CD4-positive, alpha-beta T cell (primary cell): Measurements from ENCODE around the gene CAMSAP2. TPM values are rescaled to one million over a fixed set of nuclear protein-coding genes. Genes with fewer than 3 reads are reported as not detected.
"Not testable (repeated sequence)": the region's sequence is repeated elsewhere in the genome, so short reads cannot be mapped to it uniquely, and the experiment has no call there.

ENCODE experiments used
- ATAC-seq: fragments of 200-7000 bp; cut with Tn5 transposase; one replicate; pipeline ENCODE4 v1.10.0; 2022; ENCODE audit warnings: mild to moderate bottlenecking; ENCODE audit not compliant: poor library complexity
- CTCF ChIA-PET: fragments of 350-600 bp; sonication (Branson Sonifier 250); formaldehyde crosslinking; loops from one replicate; lab custom pipeline; 2021; ENCODE audit warnings: antibody characterized with exemption, inconsistent platforms; lab: Charles Lee
- POLR2A ChIA-PET: fragments of 350-600 bp; sonication (Branson Sonifier 250); formaldehyde crosslinking; loops from one replicate; lab custom pipeline; 2021; ENCODE audit warnings: antibody characterized with exemption, inconsistent platforms; lab: Charles Lee
- DNase-seq, 14 experiments: peaks; one replicate each; pipeline ENCODE4 v3.0.0-alpha.2; 2013 to 2020; ENCODE audit warnings: mixed read lengths in 2 of 14
- H3K27ac ChIP-seq, 2 donors: one replicate each; pipeline versions ENCODE4 v1.5.1 to v1.7.0; 2013; ENCODE audit warnings: low read length in 2 of 2, low read depth in 1 of 2, mild to moderate bottlenecking in 1 of 2
- H3K27me3 ChIP-seq, 2 experiments: 1 replicate in 1 of 2; 2 replicates in 1 of 2; pipeline versions ENCODE4 v1.6.1 to v1.7.0; 2013; ENCODE audit warnings: low read length in 2 of 2, control low read depth in 1 of 2, mild to moderate bottlenecking in 1 of 2, moderate library complexity in 1 of 2; ENCODE audit not compliant: insufficient read depth in 2 of 2, control insufficient read depth in 1 of 2
- H3K36me3 ChIP-seq: one replicate; pipeline ENCODE4 v1.6.1; 2013; ENCODE audit warnings: low read length, control low read depth; ENCODE audit not compliant: insufficient read depth
- H3K4me1 ChIP-seq: one replicate; pipeline ENCODE4 v1.6.1; 2013; ENCODE audit warnings: low read length, control low read depth; ENCODE audit not compliant: insufficient read depth
- H3K4me3 ChIP-seq: one replicate; pipeline ENCODE4 v1.5.1; 2013; ENCODE audit warnings: mild to moderate bottlenecking, low read length, moderate library complexity
- H3K9me3 ChIP-seq, 2 experiments: 1 replicate in 1 of 2; 2 replicates in 1 of 2; pipeline versions ENCODE4 v1.6.1 to v1.7.0; 2013; ENCODE audit warnings: low read length in 2 of 2, mild to moderate bottlenecking in 2 of 2, control low read depth in 1 of 2, moderate library complexity in 1 of 2; ENCODE audit not compliant: control insufficient read depth in 1 of 2, insufficient read depth in 1 of 2
- H3K27ac Mint-ChIP-seq: one replicate; pipeline ENCODE4 v1.8.0; 2020; ENCODE audit warnings: mixed read lengths
- H3K27me3 Mint-ChIP-seq: one replicate; pipeline ENCODE4 v1.8.0; 2021; ENCODE audit warnings: mixed read lengths
- H3K36me3 Mint-ChIP-seq: one replicate; pipeline ENCODE4 v1.8.0; 2021; ENCODE audit warnings: low read depth, mixed read lengths
- H3K4me1 Mint-ChIP-seq: one replicate; pipeline ENCODE4 v1.8.0; 2021; ENCODE audit warnings: low read depth, mixed read lengths
- H3K4me3 Mint-ChIP-seq: one replicate; pipeline ENCODE4 v1.8.0; 2020; ENCODE audit warnings: mild to moderate bottlenecking, mixed read lengths
- H3K9me3 Mint-ChIP-seq: one replicate; pipeline ENCODE4 v1.8.0; 2020; ENCODE audit warnings: mixed read lengths
- intact Hi-C, 2 experiments: fragments of 100-400 bp; cut with DNase I in 1 of 2; cut with micrococcal nuclease in 1 of 2; formaldehyde crosslinking; loops; one replicate each; pipeline versions ENCODE4 v1.15.1 to v1.9.0; 2023 to 2025; cut with DNase I, micrococcal nuclease
- total RNA-seq, 174 experiments: library from RNA in 2 of 174; stranded (reverse) in 2 of 174; gene quantifications; one replicate each; pipeline ENCODE4 v1.2.3 and lab custom pipeline; 2021 to 2026
- TF ChIP-seq, protein P1 (sequence below): fragments of 200-600 bp; IDR thresholded peaks from one replicate; pipeline ENCODE4 v1.8.0; 2022; ENCODE audit warnings: antibody characterized with exemption, mild to moderate bottlenecking

Gene CAMSAP2
- total RNA-seq, 2 experiments from 2014 or later: 4.4 to 5.7 TPM

DNA sequence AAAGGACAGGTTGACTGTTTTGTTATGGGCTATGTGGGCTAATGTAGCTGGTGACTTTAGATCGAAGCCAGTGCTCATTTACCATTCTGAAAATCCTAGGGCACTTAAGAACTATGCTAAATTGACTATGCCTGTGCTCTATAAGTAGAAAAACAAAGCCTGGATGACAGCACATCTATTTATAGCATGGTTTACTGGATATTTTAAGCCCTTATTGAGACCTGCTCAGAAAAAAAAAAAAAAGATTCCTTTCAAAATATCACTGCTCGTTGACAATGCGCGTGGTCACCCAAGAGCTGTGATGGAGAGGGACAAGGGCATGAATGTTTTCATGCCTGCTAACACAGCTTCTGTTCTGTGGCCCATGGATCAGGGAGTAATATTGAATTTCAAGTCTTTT, 48.1 kb downstream of the CAMSAP2 start:
- Mint-ChIP-seq H3K9me3 (peaks cover 4% of the 10 kb centered on the region), H3K4me3 (no peak overlapping the region), H3K4me1 (no peaks in the 10 kb centered on the region), H3K27ac (no peak overlapping the region), H3K36me3 (peaks cover 46% of the 10 kb centered on the region), H3K27me3 (no peaks in the 10 kb centered on the region)
- H3K9me3 ChIP-seq: peaks cover 0 to 5% of the 10 kb centered on the region in 2 experiments
- intact Hi-C loops: no loop called here
- H3K27ac ChIP-seq: no peak overlapping the region
- no peaks in the 10 kb centered on the region for H3K27me3 ChIP-seq
- ATAC-seq (no peak), DNase-seq (no peak)
- no peaks in the 10 kb centered on the region for H3K36me3 ChIP-seq
- TF ChIP-seq, protein P1, sequence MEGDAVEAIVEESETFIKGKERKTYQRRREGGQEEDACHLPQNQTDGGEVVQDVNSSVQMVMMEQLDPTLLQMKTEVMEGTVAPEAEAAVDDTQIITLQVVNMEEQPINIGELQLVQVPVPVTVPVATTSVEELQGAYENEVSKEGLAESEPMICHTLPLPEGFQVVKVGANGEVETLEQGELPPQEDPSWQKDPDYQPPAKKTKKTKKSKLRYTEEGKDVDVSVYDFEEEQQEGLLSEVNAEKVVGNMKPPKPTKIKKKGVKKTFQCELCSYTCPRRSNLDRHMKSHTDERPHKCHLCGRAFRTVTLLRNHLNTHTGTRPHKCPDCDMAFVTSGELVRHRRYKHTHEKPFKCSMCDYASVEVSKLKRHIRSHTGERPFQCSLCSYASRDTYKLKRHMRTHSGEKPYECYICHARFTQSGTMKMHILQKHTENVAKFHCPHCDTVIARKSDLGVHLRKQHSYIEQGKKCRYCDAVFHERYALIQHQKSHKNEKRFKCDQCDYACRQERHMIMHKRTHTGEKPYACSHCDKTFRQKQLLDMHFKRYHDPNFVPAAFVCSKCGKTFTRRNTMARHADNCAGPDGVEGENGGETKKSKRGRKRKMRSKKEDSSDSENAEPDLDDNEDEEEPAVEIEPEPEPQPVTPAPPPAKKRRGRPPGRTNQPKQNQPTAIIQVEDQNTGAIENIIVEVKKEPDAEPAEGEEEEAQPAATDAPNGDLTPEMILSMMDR: no peak
- H3K4me1 ChIP-seq: no peaks in the 10 kb centered on the region
- ChIA-PET POLR2A (no interaction called here), CTCF (no interaction called here)
- H3K4me3 ChIP-seq: no peak overlapping the region

DNA sequence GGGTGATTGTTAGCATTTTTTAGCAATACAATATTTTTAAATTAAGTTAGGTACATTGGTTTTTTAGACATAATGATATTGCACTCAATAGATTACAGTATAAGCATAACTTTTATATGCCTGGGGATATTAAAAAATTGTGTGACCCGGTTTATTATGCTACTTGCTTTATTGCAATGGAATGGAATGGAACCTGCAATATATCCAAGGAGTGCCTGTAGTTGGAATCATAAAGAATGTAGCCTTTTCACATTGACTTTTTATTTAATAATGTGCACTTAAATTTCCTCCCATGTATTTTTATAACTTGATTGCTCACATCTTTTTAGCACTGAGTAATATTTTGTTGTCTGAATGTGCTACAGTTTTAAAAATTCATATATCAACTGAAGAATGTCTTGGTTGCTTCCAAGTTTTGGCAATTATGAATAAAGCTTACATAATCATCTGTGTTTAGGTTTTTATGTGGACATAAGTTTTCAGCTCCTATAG, 49.2 kb downstream of the CAMSAP2 start:
- H3K27ac Mint-ChIP-seq: no peak overlapping the region
- peaks cover 1 to 4% of the 10 kb centered on the region in 2 experiments for H3K9me3 ChIP-seq
- no peak for DNase-seq
- H3K4me1 ChIP-seq: no peaks in the 10 kb centered on the region
- no peaks in the 10 kb centered on the region for H3K27me3 Mint-ChIP-seq
- no peak overlapping the region for H3K27ac ChIP-seq
- H3K4me3 Mint-ChIP-seq: no peak overlapping the region
- TF ChIP-seq, protein P1: no peak
- peaks cover 35% of the 10 kb centered on the region for H3K36me3 Mint-ChIP-seq
- H3K36me3 ChIP-seq: no peaks in the 10 kb centered on the region
- no peaks in the 10 kb centered on the region for H3K27me3 ChIP-seq
- POLR2A ChIA-PET: no interaction called here
- H3K9me3 Mint-ChIP-seq: peaks cover 2% of the 10 kb centered on the region
- no peak overlapping the region for H3K4me3 ChIP-seq
- intact Hi-C loops: no loop called here
- ATAC-seq: no peak
- H3K4me1 Mint-ChIP-seq: no peaks in the 10 kb centered on the region
- CTCF ChIA-PET: no interaction called here

DNA sequence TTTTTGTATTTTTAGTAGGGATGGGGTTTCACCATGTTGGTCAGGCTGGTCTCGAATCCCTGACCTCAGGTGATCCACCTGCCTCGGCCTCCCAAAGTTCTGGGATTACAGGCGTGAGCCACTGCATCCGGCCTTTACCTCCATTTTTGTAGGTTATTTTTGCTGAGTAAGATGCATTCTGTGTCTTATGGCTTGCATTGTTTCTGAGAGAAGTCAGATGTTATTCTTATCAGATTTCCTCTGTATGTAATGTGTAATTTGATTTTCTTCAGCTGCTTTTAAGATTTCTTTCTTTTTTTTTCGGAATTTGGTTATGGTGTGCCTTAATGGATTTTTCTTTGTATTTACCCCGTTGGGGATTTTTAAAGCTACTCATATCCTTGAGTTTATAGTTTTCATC, 52.3 kb downstream of the CAMSAP2 start:
- POLR2A ChIA-PET: not testable (repeated sequence)

DNA sequence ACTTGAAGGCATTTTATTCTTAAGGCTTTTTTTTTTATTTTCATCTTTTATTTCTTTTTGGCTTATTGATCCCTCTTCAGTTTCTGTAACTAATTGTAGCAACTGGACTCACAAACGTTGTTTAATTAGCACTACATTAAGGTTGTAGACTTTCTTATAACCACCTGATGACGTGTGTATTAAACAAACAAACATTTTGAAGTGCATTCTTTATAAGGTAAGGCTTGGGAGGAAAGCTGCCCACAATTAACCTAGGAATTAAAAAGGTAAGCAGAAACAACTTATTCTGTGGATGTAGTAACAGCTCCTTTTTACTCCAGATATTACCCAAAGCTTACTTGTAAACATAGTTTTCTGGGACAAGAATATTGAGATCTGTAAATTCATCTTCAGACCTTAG, 55.0 kb downstream of the CAMSAP2 start:
- Histone ChIP-seq H3K27me3 (no peaks in the 10 kb centered on the region), H3K4me1 (no peaks in the 10 kb centered on the region), H3K4me3 (no peak overlapping the region), H3K27ac (no peak overlapping the region), H3K36me3 (no peaks in the 10 kb centered on the region), H3K9me3 (peaks cover 0 to 4% of the 10 kb centered on the region in 2 experiments)
- intact Hi-C loops: no loop called here
- H3K27ac Mint-ChIP-seq: no peak overlapping the region
- ChIA-PET CTCF (interaction anchor here (0.5 kb wide), 1 partner anchor 199 kb away, joined by 5 read pairs; no protein-coding TSS in a partner anchor), POLR2A (interaction anchor here (0.9 kb wide), 1 partner anchor 235 kb away, joined by 4 read pairs; no protein-coding TSS in a partner anchor)
- TF ChIP-seq, protein P1: no peak
- H3K27me3 Mint-ChIP-seq: no peaks in the 10 kb centered on the region
- ATAC-seq (no peak), DNase-seq (no peak)
- H3K9me3 Mint-ChIP-seq: peaks cover 2% of the 10 kb centered on the region
- no peaks in the 10 kb centered on the region for H3K4me1 Mint-ChIP-seq
- no peak overlapping the region for H3K4me3 Mint-ChIP-seq
- peaks cover 13% of the 10 kb centered on the region for H3K36me3 Mint-ChIP-seq

More for the DNA sequence above, 52.3 kb downstream of the CAMSAP2 start:
- H3K4me1 ChIP-seq, H3K9me3 Mint-ChIP-seq, DNase-seq, H3K4me3 ChIP-seq, H3K27me3 ChIP-seq, H3K4me3 Mint-ChIP-seq, H3K27me3 Mint-ChIP-seq, H3K36me3 ChIP-seq, H3K4me1 Mint-ChIP-seq, ATAC-seq, intact Hi-C loops, H3K27ac ChIP-seq, H3K27ac Mint-ChIP-seq, H3K9me3 ChIP-seq: not testable (repeated sequence)
- peaks cover 21% of the 10 kb centered on the region for H3K36me3 Mint-ChIP-seq
- CTCF ChIA-PET: interaction anchor here (1.0 kb wide), 1 partner anchor 37 kb away, joined by 3 read pairs; no protein-coding TSS in a partner anchor
